Neutrophil (primary cell): ENCODE results near the gene PIAS4.
A peak's percentile ranks its signal among the peaks of the same experiment; 100 is the strongest.

Source experiments
- H3K27ac ChIP-seq: fragments of 200-600 bp; sonication (generic); 2 replicates; pipeline ENCODE4 v1.5.1; 2016; ENCODE audit warnings: mild to moderate bottlenecking, moderate library complexity
- H3K27me3 ChIP-seq: fragments of 200-600 bp; sonication (generic); 2 replicates; pipeline ENCODE4 v1.6.0; 2016; ENCODE audit warnings: mild to moderate bottlenecking
- H3K36me3 ChIP-seq: fragments of 200-600 bp; sonication (generic); 2 replicates; pipeline ENCODE4 v1.5.1; 2017
- H3K4me1 ChIP-seq, 2 experiments: fragments of 200-600 bp in 1 of 2; sonication (generic) in 1 of 2; 1 replicate in 1 of 2; 2 replicates in 1 of 2; pipeline versions ENCODE4 v1.5.1 to v1.6.1; 2013 to 2016; ENCODE audit warnings: low read depth in 1 of 2, low read length in 1 of 2, mild to moderate bottlenecking in 1 of 2, moderate library complexity in 1 of 2; ENCODE audit not compliant: control insufficient read depth in 1 of 2, insufficient read depth in 1 of 2
- H3K4me3 ChIP-seq, 2 experiments: fragments of 200-600 bp in 1 of 2; sonication (generic) in 1 of 2; 1 replicate in 1 of 2; 2 replicates in 1 of 2; pipeline ENCODE4 v1.5.1; 2013 to 2016; ENCODE audit warnings: low read depth in 1 of 2, low read length in 1 of 2, mild to moderate bottlenecking in 1 of 2, moderate library complexity in 1 of 2
- H3K9me3 ChIP-seq: fragments of 200-600 bp; sonication (generic); 2 replicates; pipeline ENCODE4 v1.5.1; 2016
- CTCF ChIP-seq: fragments of 200-600 bp; sonication (generic); IDR thresholded peaks from 2 replicates; pipeline ENCODE4 v1.5.1; 2016; ENCODE audit warnings: antibody characterized with exemption

The PIAS4 gene

DNA sequence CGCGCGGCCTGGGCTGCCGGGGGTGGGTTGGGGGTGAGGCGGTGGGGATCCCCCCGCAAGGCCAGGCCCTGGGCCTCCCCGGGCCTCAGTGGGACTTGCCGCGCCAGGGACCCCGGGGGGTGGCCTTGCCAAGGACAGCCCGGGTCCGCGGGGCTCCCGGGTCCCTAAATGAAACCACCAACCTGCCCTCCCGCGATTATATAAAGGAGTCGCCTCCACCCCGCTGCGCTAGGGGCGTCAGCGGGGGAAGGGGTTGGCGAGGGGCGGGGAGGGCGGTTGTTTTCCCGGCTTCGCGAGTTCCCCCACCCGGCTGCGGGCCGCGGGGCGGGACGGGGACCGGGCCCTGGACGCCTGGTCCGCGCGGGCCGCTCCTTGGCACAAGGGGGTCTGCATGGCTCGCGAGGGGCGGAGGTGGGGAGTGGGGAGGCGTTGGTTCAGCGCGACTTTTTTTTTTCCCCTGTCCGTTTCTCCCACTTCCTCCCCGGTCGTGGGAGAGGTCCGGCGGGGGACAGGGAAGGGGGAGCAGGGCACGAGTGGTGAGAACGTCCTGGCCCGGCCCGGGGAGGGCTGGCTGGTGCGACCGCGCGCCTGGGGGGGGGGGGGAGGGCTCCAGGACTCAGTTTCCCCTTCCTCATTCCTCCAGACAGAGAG, 60.0 kb downstream of the PIAS4 start:
- Histone ChIP-seq H3K4me3 (peak overlapping the region; percentile 76 to 88), H3K27ac (peak overlapping the region; percentile 95), H3K4me1 (peaks cover 41 to 51% of the 10 kb centered on the region in 2 experiments), H3K27me3 (no peaks in the 10 kb centered on the region), H3K9me3 (no peaks in the 10 kb centered on the region), H3K36me3 (peaks cover 6% of the 10 kb centered on the region)
- no peak for TF ChIP-seq CTCF

GRCh38 chr19:4068047-4068966, 60.8 kb downstream of the PIAS4 start:
- TF ChIP-seq CTCF = no peak
- Histone ChIP-seq H3K36me3 (peaks cover 2% of the 10 kb centered on the region), H3K27ac (peak overlapping the region; percentile 95), H3K27me3 (no peaks in the 10 kb centered on the region), H3K4me1 (peaks cover 33 to 43% of the 10 kb centered on the region in 2 experiments), H3K9me3 (no peaks in the 10 kb centered on the region), H3K4me3 (peak overlapping the region; percentile 76 to 88)

GRCh38 chr19:4069331-4069959, 61.9 kb downstream of the PIAS4 start:
- Histone ChIP-seq H3K27ac (peak overlapping the region; percentile 55), H3K27me3 (no peaks in the 10 kb centered on the region), H3K4me3 (peak overlapping the region; percentile 15 to 30), H3K36me3 (no peaks in the 10 kb centered on the region), H3K9me3 (no peaks in the 10 kb centered on the region), H3K4me1 (peaks cover 22 to 32% of the 10 kb centered on the region in 2 experiments)
- TF ChIP-seq CTCF = no peak

- Histone ChIP-seq H3K4me1 (peaks cover 21 to 26% of the 10 kb centered on the region in 2 experiments), H3K27me3 (no peaks in the 10 kb centered on the region), H3K9me3 (no peaks in the 10 kb centered on the region), H3K4me3 (no peak overlapping the region), H3K36me3 (no peaks in the 10 kb centered on the region), H3K27ac (no peak overlapping the region)
- TF ChIP-seq CTCF = no peak
These were observed 64.1 kb downstream of the PIAS4 start for GRCh38 chr19:4071610-4072009.

DNA sequence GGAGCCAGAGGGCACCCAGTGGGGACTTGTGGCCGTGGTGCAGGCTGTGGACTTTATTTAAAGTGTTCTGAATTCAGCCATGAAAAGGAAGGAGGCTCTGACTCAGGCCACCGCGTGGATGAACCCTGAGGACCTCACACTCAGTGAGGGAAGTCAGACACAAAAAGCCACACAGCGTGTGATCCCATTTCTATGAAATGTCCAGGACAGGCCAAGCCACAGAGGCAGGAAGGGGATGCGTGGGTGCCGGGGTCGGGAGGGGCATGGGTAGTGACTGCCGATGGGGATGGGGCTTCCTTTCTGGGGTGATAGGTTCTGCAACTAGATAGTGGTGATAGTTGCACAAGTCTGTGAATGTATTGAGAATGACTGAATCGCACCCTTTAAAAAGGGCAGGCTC, 67.8 kb downstream of the PIAS4 start:
- H3K36me3 ChIP-seq = no peaks in the 10 kb centered on the region
- H3K27ac ChIP-seq = no peak overlapping the region
- TF ChIP-seq CTCF = no peak
- no peaks in the 10 kb centered on the region for H3K9me3 ChIP-seq
- H3K27me3 ChIP-seq = no peaks in the 10 kb centered on the region
- no peak overlapping the region for H3K4me3 ChIP-seq
- H3K4me1 ChIP-seq = peaks cover 16 to 19% of the 10 kb centered on the region in 2 experiments
